Chondrocyte (in vitro differentiated cells): ENCODE measurements around the gene ANGPTL8. TPM values are rescaled to one million over a fixed set of nuclear protein-coding genes. Genes with fewer than 3 reads are reported as not detected.

Source experiments
- DNase-seq: peaks from one replicate; pipeline ENCODE4 v3.0.0; 2021; ENCODE audit warnings: mixed read lengths, low spot score
- H3K27ac Mint-ChIP-seq: one replicate; pipeline ENCODE4 v1.8.0; 2021; ENCODE audit warnings: mild to moderate bottlenecking, moderate library complexity, mixed read lengths; ENCODE audit not compliant: unreplicated experiment
- H3K27me3 Mint-ChIP-seq: 2 replicates; pipeline ENCODE4 v1.8.0; 2021; ENCODE audit warnings: low read depth, mixed read lengths
- H3K36me3 Mint-ChIP-seq: 2 replicates; pipeline ENCODE4 v1.8.0; 2021; ENCODE audit warnings: low read depth, mixed read lengths
- H3K4me1 Mint-ChIP-seq: 2 replicates; pipeline ENCODE4 v1.8.0; 2021; ENCODE audit warnings: low read depth, mild to moderate bottlenecking, mixed read lengths
- H3K4me3 Mint-ChIP-seq: one replicate; pipeline ENCODE4 v1.8.0; 2021; ENCODE audit warnings: mild to moderate bottlenecking, moderate library complexity, mixed read lengths; ENCODE audit not compliant: unreplicated experiment
- H3K9me3 Mint-ChIP-seq: 2 replicates; pipeline ENCODE4 v1.8.0; 2021; ENCODE audit warnings: low read depth, mixed read lengths
- CTCF ChIP-seq: fragments of 200-600 bp; sonication (generic); IDR thresholded peaks from 2 replicates; pipeline ENCODE4 v1.5.0; 2021; ENCODE audit warnings: antibody characterized with exemption, mild to moderate bottlenecking, moderate library complexity
- total RNA-seq: library from RNA; stranded (reverse); gene quantifications from 3 replicates; pipeline ENCODE4 v1.2.1, GENCODE V29; 2021

Gene ANGPTL8
- total RNA-seq, 1 donor from 2014 or later, result not detected

- no peaks in the 10 kb centered on the region for H3K27me3 Mint-ChIP-seq
- peaks cover 9% of the 10 kb centered on the region for H3K4me1 Mint-ChIP-seq
- no peak overlapping the region for H3K4me3 Mint-ChIP-seq
- peaks cover 12% of the 10 kb centered on the region for H3K36me3 Mint-ChIP-seq
- no peak for DNase-seq
- no peaks in the 10 kb centered on the region for H3K9me3 Mint-ChIP-seq
- H3K27ac Mint-ChIP-seq, result no peak overlapping the region
- no peak for TF ChIP-seq CTCF
These were observed 8.5 kb downstream of the ANGPTL8 start for GRCh38 chr19:11247934-11248333.

- peaks cover 12% of the 10 kb centered on the region for H3K36me3 Mint-ChIP-seq
- H3K9me3 Mint-ChIP-seq, result no peaks in the 10 kb centered on the region
- H3K27ac Mint-ChIP-seq, result no peak overlapping the region
- no peak for DNase-seq
- TF ChIP-seq CTCF, result no peak
- peaks cover 4% of the 10 kb centered on the region for H3K4me1 Mint-ChIP-seq
- H3K4me3 Mint-ChIP-seq, result no peak overlapping the region
- no peaks in the 10 kb centered on the region for H3K27me3 Mint-ChIP-seq
These were observed 9.4 kb downstream of the ANGPTL8 start for GRCh38 chr19:11248852-11249251.

- H3K36me3 Mint-ChIP-seq, result peaks cover 13% of the 10 kb centered on the region
- H3K9me3 Mint-ChIP-seq, result no peaks in the 10 kb centered on the region
- no peaks in the 10 kb centered on the region for H3K27me3 Mint-ChIP-seq
- no peak for TF ChIP-seq CTCF
- H3K27ac Mint-ChIP-seq, result no peak overlapping the region
- peaks cover 3% of the 10 kb centered on the region for H3K4me1 Mint-ChIP-seq
- no peak overlapping the region for H3K4me3 Mint-ChIP-seq
- DNase-seq, result no peak
These were observed 11.8 kb downstream of the ANGPTL8 start for GRCh38 chr19:11251217-11251616.

GRCh38 chr19:11251650-11252314, 12.4 kb downstream of the ANGPTL8 start:
- peaks cover 8% of the 10 kb centered on the region for H3K36me3 Mint-ChIP-seq
- H3K9me3 Mint-ChIP-seq, result no peaks in the 10 kb centered on the region
- no peak for DNase-seq
- H3K27me3 Mint-ChIP-seq, result no peaks in the 10 kb centered on the region
- TF ChIP-seq CTCF, result no peak
- no peak overlapping the region for H3K27ac Mint-ChIP-seq
- no peak overlapping the region for H3K4me3 Mint-ChIP-seq
- H3K4me1 Mint-ChIP-seq, result peaks cover 3% of the 10 kb centered on the region

- no peak overlapping the region for H3K27ac Mint-ChIP-seq
- peaks cover 5% of the 10 kb centered on the region for H3K36me3 Mint-ChIP-seq
- no peak for DNase-seq
- no peaks in the 10 kb centered on the region for H3K27me3 Mint-ChIP-seq
- peaks cover under 1% of the 10 kb centered on the region for H3K4me1 Mint-ChIP-seq
- TF ChIP-seq CTCF, result no peak
- H3K4me3 Mint-ChIP-seq, result no peak overlapping the region
- H3K9me3 Mint-ChIP-seq, result no peaks in the 10 kb centered on the region
These were observed 13.4 kb downstream of the ANGPTL8 start for GRCh38 chr19:11252665-11253355.
